Right lobe of liver (tissue), 4 donors: ENCODE data around the gene AOAH.

Experiments used
- CTCF ChIP-seq, 4 donors: fragments of 200-600 bp in 3 of 4; fragments of 450-650 bp in 1 of 4; IDR thresholded peaks; one replicate each; pipeline versions ENCODE4 v1.5.1 to v1.8.0; 2016 to 2022; ENCODE audit warnings: antibody characterized with exemption in 4 of 4, mild to moderate bottlenecking in 2 of 4
- POLR2A ChIP-seq: fragments of 450-650 bp; IDR thresholded peaks from one replicate; pipeline ENCODE4 v1.6.1; 2017; ENCODE audit warnings: antibody characterized with exemption, mild to moderate bottlenecking
- donor health status: DM: no; HTN: no; CAD: no.
- donor health status: DM: no; HTN: no; CAD: no.
- donor health status: DM: no; HTN: yes; CAD: no.

- no peak for TF ChIP-seq POLR2A
- no peak for TF ChIP-seq CTCF (IDR thresholded peaks at IDR 0.05)
Observed at GRCh38 chr7:36755484-36755883, 31.2 kb upstream of the AOAH start.
